Measurements from ENCODE around the gene SYT17. TPM values are rescaled to one million over a fixed set of nuclear protein-coding genes. Genes with fewer than 3 reads are reported as not detected.

The SYT17 gene
- total and polyA plus RNA-seq, 10 of the 15 experiments (the other 5 are each of a cell fraction or from before 2014, with no cell fraction given), result 3.7 to 12.3 (median 5.0) TPM

- no peak overlapping the region for H3K27ac ChIP-seq (ENCODE audit: control insufficient read depth, insufficient read depth)
- WGBS (ENCODE audit: insufficient coverage, insufficient replicate concordance, low lambda C conversion rate, missing lambda C conversion rate), result 64% methylated on average over 2 of the region's 2 CpGs
- no peaks in the 10 kb centered on the region for H3K4me1 ChIP-seq (ENCODE audit: control insufficient read depth, insufficient read depth, low read length)
- no peak overlapping the region for H3K9ac ChIP-seq (ENCODE audit: control insufficient read depth, insufficient read depth, low read length)
- no TSS peak for BruUV-seq (replicated peaks)
- H4K20me1 ChIP-seq (ENCODE audit: control insufficient read depth, insufficient read depth), result no peaks in the 10 kb centered on the region
- TF ChIP-seq ASH2L (IDR thresholded peaks at IDR 0.05; ENCODE audit: borderline replicate concordance, low read depth) (no peak), HDAC6 (IDR thresholded peaks at IDR 0.05; ENCODE audit: unreplicated experiment) (no peak), RFX5 (IDR thresholded peaks at IDR 0.05; ENCODE audit: low read depth, low read length) (no peak), FOXM1 (IDR thresholded peaks at IDR 0.05; ENCODE audit: low read depth, low read length) (no peak), BACH1 (IDR thresholded peaks at IDR 0.05; ENCODE audit: borderline replicate concordance) (no peak), TCF12 (IDR thresholded peaks at IDR 0.05; ENCODE audit: low read depth, low read length) (no peak), TARDBP (IDR thresholded peaks at IDR 0.05; ENCODE audit: borderline replicate concordance) (no peak)
- TF ChIP-seq, protein P1, sequence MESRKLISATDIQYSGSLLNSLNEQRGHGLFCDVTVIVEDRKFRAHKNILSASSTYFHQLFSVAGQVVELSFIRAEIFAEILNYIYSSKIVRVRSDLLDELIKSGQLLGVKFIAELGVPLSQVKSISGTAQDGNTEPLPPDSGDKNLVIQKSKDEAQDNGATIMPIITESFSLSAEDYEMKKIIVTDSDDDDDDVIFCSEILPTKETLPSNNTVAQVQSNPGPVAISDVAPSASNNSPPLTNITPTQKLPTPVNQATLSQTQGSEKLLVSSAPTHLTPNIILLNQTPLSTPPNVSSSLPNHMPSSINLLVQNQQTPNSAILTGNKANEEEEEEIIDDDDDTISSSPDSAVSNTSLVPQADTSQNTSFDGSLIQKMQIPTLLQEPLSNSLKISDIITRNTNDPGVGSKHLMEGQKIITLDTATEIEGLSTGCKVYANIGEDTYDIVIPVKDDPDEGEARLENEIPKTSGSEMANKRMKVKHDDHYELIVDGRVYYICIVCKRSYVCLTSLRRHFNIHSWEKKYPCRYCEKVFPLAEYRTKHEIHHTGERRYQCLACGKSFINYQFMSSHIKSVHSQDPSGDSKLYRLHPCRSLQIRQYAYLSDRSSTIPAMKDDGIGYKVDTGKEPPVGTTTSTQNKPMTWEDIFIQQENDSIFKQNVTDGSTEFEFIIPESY (IDR thresholded peaks at IDR 0.05), result no peak
- TF ChIP-seq, protein P2, sequence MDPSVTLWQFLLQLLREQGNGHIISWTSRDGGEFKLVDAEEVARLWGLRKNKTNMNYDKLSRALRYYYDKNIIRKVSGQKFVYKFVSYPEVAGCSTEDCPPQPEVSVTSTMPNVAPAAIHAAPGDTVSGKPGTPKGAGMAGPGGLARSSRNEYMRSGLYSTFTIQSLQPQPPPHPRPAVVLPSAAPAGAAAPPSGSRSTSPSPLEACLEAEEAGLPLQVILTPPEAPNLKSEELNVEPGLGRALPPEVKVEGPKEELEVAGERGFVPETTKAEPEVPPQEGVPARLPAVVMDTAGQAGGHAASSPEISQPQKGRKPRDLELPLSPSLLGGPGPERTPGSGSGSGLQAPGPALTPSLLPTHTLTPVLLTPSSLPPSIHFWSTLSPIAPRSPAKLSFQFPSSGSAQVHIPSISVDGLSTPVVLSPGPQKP (IDR thresholded peaks at IDR 0.05; ENCODE audit: low read depth, low read length), result no peak
- DNase-seq (ENCODE audit: low read depth, low spot score) (no peak), ATAC-seq (no peak), FAIRE-seq (no peak)
- ChIA-PET CTCF (interaction anchor here (1.2 kb wide), 1 partner anchor 126 kb away, joined by 3 read pairs; no protein-coding TSS in a partner anchor), SMC1A (ENCODE audit: uncharacterized antibody, unreplicated experiment) (interaction anchor here (1.1 kb wide), 1 partner anchor 55 kb away, joined by 3 read pairs; no protein-coding TSS in a partner anchor), RAD21 (ENCODE audit: unreplicated experiment) (interaction anchor here (0.6 kb wide), 1 partner anchor 69 kb away, joined by 3 read pairs; no protein-coding TSS in a partner anchor), POLR2A (no interaction called here)
- no peak overlapping the region for H3K4me3 ChIP-seq
- intact Hi-C loops (cut with micrococcal nuclease; ENCODE audit: unreplicated experiment), result no loop called here
- H3K36me3 ChIP-seq (ENCODE audit: control insufficient read depth in 2 of 2, insufficient read depth in 2 of 2, low read length in 1 of 2), result no peaks in the 10 kb centered on the region
- no peaks in the 10 kb centered on the region for H3K79me2 ChIP-seq (ENCODE audit: control insufficient read depth, insufficient read depth, low read length)
- H3K27me3 ChIP-seq (replicated peaks in 1 of 2; ENCODE audit: control insufficient read depth in 2 of 2, insufficient read depth in 2 of 2, low read length in 1 of 2), result no peaks in the 10 kb centered on the region
- in situ Hi-C loops (cut with MboI), result no loop called here
- no peaks in the 10 kb centered on the region for H3K9me3 ChIP-seq (replicated peaks; ENCODE audit: control insufficient read depth, insufficient read depth, low read length)
- no peak overlapping the region for H3K4me2 ChIP-seq (ENCODE audit: control insufficient read depth, insufficient read depth)
- no peak overlapping the region for H2AFZ ChIP-seq (ENCODE audit: control insufficient read depth, low read depth, low read length)
Observed at GRCh38 chr16:19305443-19305842, 137.4 kb downstream of the SYT17 start.

All from GM12878 (cell line).